ENCODE results near the gene TMTC2.

Gene TMTC2

GRCh38 chr12:82968631-82969367 is 282.1 kb downstream of the TMTC2 start:
- no peaks in the 10 kb centered on the region for H3K36me3 ChIP-seq (ENCODE audit: control insufficient read depth, insufficient read depth, low read length)
- no peaks in the 10 kb centered on the region for H3K27me3 ChIP-seq (replicated peaks; ENCODE audit: control insufficient read depth, insufficient read depth, low read length)
- no peak for DNase-seq (ENCODE audit: extremely low read depth, insufficient read length)
- H3K4me3 ChIP-seq (replicated peaks; ENCODE audit: low read depth, low read length) = no peak overlapping the region
- no peak for TF ChIP-seq CTCF (IDR thresholded peaks at IDR 0.05; ENCODE audit: insufficient read depth, low read length, poor library complexity, severe bottlenecking)

- no peak for TF ChIP-seq CTCF (IDR thresholded peaks at IDR 0.05; ENCODE audit: insufficient read depth, low read length, poor library complexity, severe bottlenecking)
- H3K27me3 ChIP-seq (replicated peaks; ENCODE audit: control insufficient read depth, insufficient read depth, low read length) = no peaks in the 10 kb centered on the region
- DNase-seq (ENCODE audit: extremely low read depth, insufficient read length) = no peak
- H3K36me3 ChIP-seq (ENCODE audit: control insufficient read depth, insufficient read depth, low read length) = no peaks in the 10 kb centered on the region
- H3K4me3 ChIP-seq (replicated peaks; ENCODE audit: low read depth, low read length) = no peak overlapping the region
Measured at GRCh38 chr12:82970614-82971013, 283.9 kb downstream of the TMTC2 start.

GRCh38 chr12:82971584-82971983 is 284.9 kb downstream of the TMTC2 start:
- no peak for TF ChIP-seq CTCF (IDR thresholded peaks at IDR 0.05; ENCODE audit: insufficient read depth, low read length, poor library complexity, severe bottlenecking)
- no peak for DNase-seq (ENCODE audit: extremely low read depth, insufficient read length)
- Histone ChIP-seq H3K36me3 (ENCODE audit: control insufficient read depth, insufficient read depth, low read length) (no peaks in the 10 kb centered on the region), H3K4me3 (replicated peaks; ENCODE audit: low read depth, low read length) (no peak overlapping the region), H3K27me3 (replicated peaks; ENCODE audit: control insufficient read depth, insufficient read depth, low read length) (no peaks in the 10 kb centered on the region)

GRCh38 chr12:82972624-82973023 is 285.9 kb downstream of the TMTC2 start:
- H3K36me3 ChIP-seq (ENCODE audit: control insufficient read depth, insufficient read depth, low read length) = no peaks in the 10 kb centered on the region
- H3K4me3 ChIP-seq (replicated peaks; ENCODE audit: low read depth, low read length) = no peak overlapping the region
- TF ChIP-seq CTCF (IDR thresholded peaks at IDR 0.05; ENCODE audit: insufficient read depth, low read length, poor library complexity, severe bottlenecking) = no peak

GRCh38 chr12:82973592-82973991 is 286.9 kb downstream of the TMTC2 start:
- Histone ChIP-seq H3K4me3 (replicated peaks; ENCODE audit: low read depth, low read length) (no peak overlapping the region), H3K36me3 (ENCODE audit: control insufficient read depth, insufficient read depth, low read length) (no peaks in the 10 kb centered on the region), H3K27me3 (replicated peaks; ENCODE audit: control insufficient read depth, insufficient read depth, low read length) (no peaks in the 10 kb centered on the region)
- no peak for TF ChIP-seq CTCF (IDR thresholded peaks at IDR 0.05; ENCODE audit: insufficient read depth, low read length, poor library complexity, severe bottlenecking)
- DNase-seq (ENCODE audit: extremely low read depth, insufficient read length) = no peak

More at GRCh38 chr12:82972624-82973023, 285.9 kb downstream of the TMTC2 start:
- H3K27me3 ChIP-seq (replicated peaks; ENCODE audit: control insufficient read depth, insufficient read depth, low read length) = no peaks in the 10 kb centered on the region
- no peak for DNase-seq (ENCODE audit: extremely low read depth, insufficient read length)

Measured in GM06990 (cell line).